ENCODE results near the gene TMEM225B. TPM values are rescaled to one million over a fixed set of nuclear protein-coding genes. Genes with fewer than 3 reads are reported as not detected.

The TMEM225B gene
- total RNA-seq, 1 donor = 0.43 TPM

GRCh38 chr7:99616359-99617191 is 18.5 kb downstream of the TMEM225B start, which contains the start of gene ZSCAN25:
ZSCAN25 (plus strand) TSS chr7:99616946; CDS start chr7:99619607, 2,661 bp downstream.
- peak; percentile 47 for TF ChIP-seq CTCF (IDR thresholded peaks at IDR 0.05; ENCODE audit: insufficient read depth, low read depth, low read length)
- DNase-seq (ENCODE audit: low read depth) = peak; percentile 91

GRCh38 chr7:99617192-99617781 is 19.2 kb downstream of the TMEM225B start:
- peak overlapping the region; percentile 94 for H3K4me3 ChIP-seq (ENCODE audit: low read depth, low read length)
- no peak for TF ChIP-seq CTCF (IDR thresholded peaks at IDR 0.05; ENCODE audit: insufficient read depth, low read depth, low read length)
- no peak for DNase-seq (ENCODE audit: low read depth)

More at GRCh38 chr7:99616359-99617191, 18.5 kb downstream of the TMEM225B start, which contains the start of gene ZSCAN25:
- H3K4me3 ChIP-seq (ENCODE audit: low read depth, low read length) = peak within 1 kb of the TSS; percentile 94

- no peak overlapping the region for H3K4me3 ChIP-seq (ENCODE audit: low read depth, low read length)
- peak; percentile 56 for DNase-seq (ENCODE audit: low read depth)
- TF ChIP-seq CTCF (IDR thresholded peaks at IDR 0.05; ENCODE audit: insufficient read depth, low read depth, low read length) = no peak
Observed at GRCh38 chr7:99618726-99619125, 20.7 kb downstream of the TMEM225B start.

- no peak for DNase-seq (ENCODE audit: low read depth)
- no peak overlapping the region for H3K4me3 ChIP-seq (ENCODE audit: low read depth, low read length)
- TF ChIP-seq CTCF (IDR thresholded peaks at IDR 0.05; ENCODE audit: insufficient read depth, low read depth, low read length) = no peak
Observed at GRCh38 chr7:99619571-99620130, 21.6 kb downstream of the TMEM225B start.

GRCh38 chr7:99621271-99621670 is 23.2 kb downstream of the TMEM225B start:
- no peak overlapping the region for H3K4me3 ChIP-seq (ENCODE audit: low read depth, low read length)
- TF ChIP-seq CTCF (IDR thresholded peaks at IDR 0.05; ENCODE audit: insufficient read depth, low read depth, low read length) = no peak
- no peak for DNase-seq (ENCODE audit: low read depth)

GRCh38 chr7:99622596-99622995 is 24.5 kb downstream of the TMEM225B start:
- TF ChIP-seq CTCF (IDR thresholded peaks at IDR 0.05; ENCODE audit: insufficient read depth, low read depth, low read length) = no peak
- DNase-seq (ENCODE audit: low read depth) = no peak
- H3K4me3 ChIP-seq (ENCODE audit: low read depth, low read length) = no peak overlapping the region
